ENCODE results near the gene EFCAB11. TPM values are rescaled to one million over a fixed set of nuclear protein-coding genes. Genes with fewer than 3 reads are reported as not detected.

The EFCAB11 gene
- total and polyA plus RNA-seq, 2 donors (not counting 1 experiment from before 2014, with no cell fraction given) = 2.6 to 4.0 TPM

GRCh38 chr14:89920056-89920455, 34.5 kb downstream of the EFCAB11 start:
- Histone ChIP-seq H3K27me3 (ENCODE audit: control insufficient read depth, insufficient read depth, low read length) (no peaks in the 10 kb centered on the region), H3K4me3 (replicated peaks in 1 of 4; ENCODE audit: control extremely low read depth in 1 of 4, insufficient read depth in 1 of 4, low read depth in 3 of 4, low read length in 4 of 4) (no peak overlapping the region), H2AFZ (ENCODE audit: low read length) (no peak overlapping the region), H3K36me3 (ENCODE audit: control insufficient read depth, insufficient read depth, low read length) (no peaks in the 10 kb centered on the region), H3K79me2 (ENCODE audit: control insufficient read depth, insufficient read depth, low read length) (no peaks in the 10 kb centered on the region), H3K9me3 (ENCODE audit: control insufficient read depth, insufficient read depth, low read depth, low read length) (no peaks in the 10 kb centered on the region), H3K4me1 (ENCODE audit: control insufficient read depth, extremely low read depth, insufficient read depth, low read length) (peaks cover 2% of the 10 kb centered on the region), H3K4me2 (ENCODE audit: extremely low read depth, insufficient read depth, low read length) (no peak overlapping the region), H4K20me1 (ENCODE audit: control insufficient read depth, extremely low read depth, insufficient read depth, low read length) (no peaks in the 10 kb centered on the region), H3K9ac (ENCODE audit: insufficient read depth, low read length) (no peak overlapping the region), H3K27ac (ENCODE audit: insufficient read depth, low read length) (no peak overlapping the region)
- peak in 1 of 2 donors; percentile 56 for DNase-seq (ENCODE audit: low read depth in 2 of 2)
- no peak for TF ChIP-seq CTCF (conservative IDR thresholded peaks at IDR 0.05 in 1 of 2, IDR thresholded peaks at IDR 0.05 in 1 of 2; ENCODE audit: low read depth in 1 of 2, low read length in 2 of 2)
- TF ChIP-seq EZH2 (IDR thresholded peaks at IDR 0.05; ENCODE audit: low read length, missing control alignments) = no peak

GRCh38 chr14:89918721-89919120, 35.8 kb downstream of the EFCAB11 start:
- Histone ChIP-seq H3K4me3 (replicated peaks in 1 of 4; ENCODE audit: control extremely low read depth in 1 of 4, insufficient read depth in 1 of 4, low read depth in 3 of 4, low read length in 4 of 4) (no peak overlapping the region), H3K36me3 (ENCODE audit: control insufficient read depth, insufficient read depth, low read length) (no peaks in the 10 kb centered on the region), H3K9me3 (ENCODE audit: control insufficient read depth, insufficient read depth, low read depth, low read length) (no peaks in the 10 kb centered on the region), H3K4me1 (ENCODE audit: control insufficient read depth, extremely low read depth, insufficient read depth, low read length) (peaks cover 2% of the 10 kb centered on the region), H3K27me3 (ENCODE audit: control insufficient read depth, insufficient read depth, low read length) (no peaks in the 10 kb centered on the region), H3K4me2 (ENCODE audit: extremely low read depth, insufficient read depth, low read length) (no peak overlapping the region), H3K79me2 (ENCODE audit: control insufficient read depth, insufficient read depth, low read length) (no peaks in the 10 kb centered on the region), H3K9ac (ENCODE audit: insufficient read depth, low read length) (no peak overlapping the region), H4K20me1 (ENCODE audit: control insufficient read depth, extremely low read depth, insufficient read depth, low read length) (no peaks in the 10 kb centered on the region), H2AFZ (ENCODE audit: low read length) (no peak overlapping the region), H3K27ac (ENCODE audit: insufficient read depth, low read length) (no peak overlapping the region)
- TF ChIP-seq EZH2 (IDR thresholded peaks at IDR 0.05; ENCODE audit: low read length, missing control alignments) (no peak), CTCF (conservative IDR thresholded peaks at IDR 0.05 in 1 of 2, IDR thresholded peaks at IDR 0.05 in 1 of 2; ENCODE audit: low read depth in 1 of 2, low read length in 2 of 2) (no peak)
- no peak for DNase-seq (ENCODE audit: low read depth in 2 of 2)

GRCh38 chr14:89915114-89915878, 39.2 kb downstream of the EFCAB11 start:
- H3K4me2 ChIP-seq (ENCODE audit: extremely low read depth, insufficient read depth, low read length) = no peak overlapping the region
- TF ChIP-seq EZH2 (IDR thresholded peaks at IDR 0.05; ENCODE audit: low read length, missing control alignments) = no peak
- TF ChIP-seq CTCF (conservative IDR thresholded peaks at IDR 0.05 in 1 of 2, IDR thresholded peaks at IDR 0.05 in 1 of 2; ENCODE audit: low read depth in 1 of 2, low read length in 2 of 2) = peak; percentile 92 to 97
- peak; percentile 58 to 84 for DNase-seq (ENCODE audit: low read depth in 2 of 2)
- no peaks in the 10 kb centered on the region for H3K36me3 ChIP-seq (ENCODE audit: control insufficient read depth, insufficient read depth, low read length)
- H3K27ac ChIP-seq (ENCODE audit: insufficient read depth, low read length) = peak overlapping the region; percentile 9
- H3K27me3 ChIP-seq (ENCODE audit: control insufficient read depth, insufficient read depth, low read length) = no peaks in the 10 kb centered on the region
- peaks cover 17% of the 10 kb centered on the region for H3K4me1 ChIP-seq (ENCODE audit: control insufficient read depth, extremely low read depth, insufficient read depth, low read length)
- no peak overlapping the region for H2AFZ ChIP-seq (ENCODE audit: low read length)
- H3K4me3 ChIP-seq (replicated peaks in 1 of 4; ENCODE audit: control extremely low read depth in 1 of 4, insufficient read depth in 1 of 4, low read depth in 3 of 4, low read length in 4 of 4) = no peak overlapping the region
- H3K9me3 ChIP-seq (ENCODE audit: control insufficient read depth, insufficient read depth, low read depth, low read length) = no peaks in the 10 kb centered on the region
- no peaks in the 10 kb centered on the region for H3K79me2 ChIP-seq (ENCODE audit: control insufficient read depth, insufficient read depth, low read length)
- H3K9ac ChIP-seq (ENCODE audit: insufficient read depth, low read length) = no peak overlapping the region
- no peaks in the 10 kb centered on the region for H4K20me1 ChIP-seq (ENCODE audit: control insufficient read depth, extremely low read depth, insufficient read depth, low read length)

Data from fibroblast of lung (primary cell).